Activated gamma-delta T cell (primary cell): ENCODE data around the gene ABHD2.
A peak's percentile ranks its signal among the peaks of the same experiment; 100 is the strongest.
"Not testable (repeated sequence)": the region's sequence is repeated elsewhere in the genome, so short reads cannot be mapped to it uniquely, and the experiment has no call there.

ENCODE experiments used
- DNase-seq: peaks from one replicate; lab custom pipeline; 2025; lab: John Stamatoyannopoulos, UW
- total RNA-seq, 2 donors: gene quantifications; one replicate each; lab custom pipeline; 2026; lab: John Stamatoyannopoulos, UW

The ABHD2 gene
- total RNA-seq = 113 to 116 reads per million in 2 donors

- peak; percentile 86 for DNase-seq
Observed at GRCh38 chr15:89087830-89088604, at the start of gene ABHD2. Gene ABHD2, plus strand, starts transcription at chr15:89088456. Its CDS starts 27,872 bp downstream, at chr15:89116328.

- DNase-seq = no peak
Observed at GRCh38 chr15:89039142-89039541, 49.1 kb upstream of the ABHD2 start.

GRCh38 chr15:89041507-89041906 is 46.7 kb upstream of the ABHD2 start:
- DNase-seq = no peak

GRCh38 chr15:89042387-89042786 is 45.9 kb upstream of the ABHD2 start:
- no peak for DNase-seq

DNA sequence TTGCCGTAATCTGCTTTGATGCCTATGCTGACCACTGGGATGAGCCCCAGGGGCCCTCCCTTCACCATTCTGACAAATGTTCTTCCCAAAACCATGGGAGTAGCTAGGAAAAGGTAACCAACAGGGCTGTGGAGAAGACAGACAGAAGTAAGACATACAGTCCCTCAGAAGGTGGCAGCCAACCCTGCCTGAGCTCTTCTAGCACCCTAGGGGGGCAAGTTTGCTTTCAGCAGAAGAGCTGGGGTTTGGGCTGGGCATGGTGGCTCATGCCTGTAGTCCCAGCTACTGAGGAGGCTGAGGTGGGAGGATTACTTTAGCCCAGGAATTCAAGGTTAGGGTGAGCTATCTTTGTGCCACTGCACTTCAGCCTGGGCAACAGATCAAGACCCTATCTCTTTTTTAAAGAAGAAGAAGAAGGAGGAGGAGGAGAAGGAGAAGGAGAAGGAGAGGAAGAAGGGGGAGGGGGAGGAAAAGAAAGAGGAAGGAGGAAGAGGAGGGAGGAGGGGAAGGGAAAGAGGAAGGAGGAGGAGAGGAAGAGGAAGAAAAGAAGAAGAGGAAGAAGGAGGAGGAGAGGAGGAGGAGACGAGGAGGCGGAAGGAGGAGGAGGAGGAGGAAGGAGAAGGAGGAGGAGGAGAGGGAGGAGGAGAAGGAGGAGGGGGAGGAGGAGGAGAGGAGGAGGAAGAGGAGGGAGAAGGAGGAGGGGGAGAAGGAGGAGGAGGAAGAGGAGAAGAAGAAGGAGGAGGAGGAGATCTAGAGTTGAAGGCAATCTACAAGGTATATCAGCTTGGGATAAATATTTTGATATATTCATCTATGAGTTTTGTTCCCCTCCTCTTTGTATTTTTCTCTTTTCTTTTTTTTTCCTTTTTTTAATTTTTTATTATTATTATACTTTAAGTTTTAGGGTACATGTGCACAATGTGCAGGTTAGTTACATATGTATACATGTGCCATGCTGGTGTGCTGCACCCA is 44.9 kb upstream of the ABHD2 start:
- DNase-seq = no peak

DNA sequence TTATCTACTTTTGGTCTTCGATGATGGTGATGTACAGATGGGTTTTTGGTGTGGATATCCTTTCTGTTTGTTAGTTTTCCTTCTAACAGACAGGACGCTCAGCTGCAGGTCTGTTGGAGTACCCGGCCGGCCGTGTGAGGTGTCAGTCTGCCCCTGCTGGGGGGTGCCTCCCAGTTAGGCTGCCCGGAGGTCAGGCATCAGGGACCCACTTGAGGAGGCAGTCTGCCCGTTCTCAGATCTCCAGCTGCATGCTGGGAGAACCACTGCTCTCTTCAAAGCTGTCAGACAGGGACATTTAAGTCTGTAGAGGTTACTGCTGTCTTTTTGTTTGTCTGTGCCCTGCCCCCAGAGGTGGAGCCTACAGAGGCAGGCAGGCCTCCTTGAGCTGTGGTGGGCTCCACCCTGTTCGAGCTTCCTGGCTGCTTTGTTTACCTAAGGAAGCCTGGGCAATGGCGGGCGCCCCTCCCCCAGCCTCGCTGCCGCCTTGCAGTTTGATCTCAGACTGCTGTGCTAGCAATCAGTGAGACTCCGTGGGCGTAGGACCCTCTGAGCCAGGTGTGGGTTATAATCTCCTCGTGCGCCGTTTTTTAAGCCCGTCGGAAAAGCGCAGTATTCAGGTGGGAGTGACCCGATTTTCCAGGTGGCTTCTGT is 39.1 kb upstream of the ABHD2 start:
- not testable (repeated sequence) for DNase-seq

GRCh38 chr15:89051875-89052274 is 36.4 kb upstream of the ABHD2 start:
- DNase-seq = no peak

GRCh38 chr15:89052474-89052873 is 35.8 kb upstream of the ABHD2 start:
- no peak for DNase-seq

DNA sequence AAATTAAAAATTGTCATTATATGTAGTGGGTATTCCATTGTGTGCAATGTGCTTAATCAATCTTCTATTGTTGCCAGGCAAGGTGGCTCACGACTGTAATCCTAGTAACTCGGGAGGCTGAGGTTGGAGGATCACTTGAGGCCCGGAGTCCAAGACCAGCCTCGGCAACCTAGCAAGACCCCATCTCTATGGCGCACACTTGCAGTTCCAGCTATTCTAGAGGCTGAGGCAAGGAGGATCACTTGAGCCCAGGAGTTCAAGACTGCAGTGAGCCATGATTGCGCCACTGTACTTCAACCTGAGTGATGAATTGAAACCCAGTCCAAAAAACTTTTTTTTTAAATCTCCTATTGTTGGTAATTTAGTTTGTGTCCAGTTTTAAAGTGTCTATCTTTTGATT is 33.4 kb upstream of the ABHD2 start:
- no peak for DNase-seq

DNA sequence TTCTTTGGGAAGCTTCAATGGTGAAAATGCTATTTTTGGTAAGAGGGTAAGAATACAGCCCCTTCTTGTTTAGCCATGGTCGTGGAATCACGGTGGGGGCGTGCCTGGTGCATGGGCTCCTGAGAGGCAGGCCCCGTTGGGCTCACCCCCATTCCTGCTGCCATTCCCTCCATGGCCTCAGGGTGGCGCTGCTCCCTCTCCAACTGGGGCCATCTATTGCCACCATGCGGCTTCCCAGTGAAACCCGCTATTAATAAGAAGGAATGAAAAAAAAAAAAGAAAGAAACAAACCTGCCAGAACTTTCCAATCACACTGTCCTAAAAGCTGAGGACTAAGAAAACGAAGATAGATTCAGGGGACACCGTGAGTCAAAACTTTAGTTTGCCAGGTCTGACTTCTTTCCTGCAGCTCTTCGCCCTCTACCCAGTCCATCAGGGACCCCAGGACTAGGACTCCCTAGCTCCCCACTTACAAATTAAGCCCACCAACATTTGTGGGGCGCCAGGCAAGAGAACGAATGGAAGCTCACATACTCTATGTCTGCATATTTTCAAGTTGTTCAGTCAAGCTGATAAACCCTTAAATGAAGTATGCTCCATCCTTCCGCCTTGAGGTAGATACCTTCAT is 30.6 kb upstream of the ABHD2 start:
- peak; percentile 38 for DNase-seq

- DNase-seq = no peak
Observed at GRCh38 chr15:89058376-89058775, 29.9 kb upstream of the ABHD2 start.

GRCh38 chr15:89058876-89059405 is 29.3 kb upstream of the ABHD2 start:
- no peak for DNase-seq

- DNase-seq = no peak
Observed at GRCh38 chr15:89066280-89066679, 22.0 kb upstream of the ABHD2 start.

GRCh38 chr15:89067751-89068150 is 20.5 kb upstream of the ABHD2 start:
- no peak for DNase-seq

GRCh38 chr15:89068325-89068784 is 19.9 kb upstream of the ABHD2 start:
- DNase-seq = no peak

- no peak for DNase-seq
Observed at GRCh38 chr15:89070197-89071124, 17.8 kb upstream of the ABHD2 start.

DNA sequence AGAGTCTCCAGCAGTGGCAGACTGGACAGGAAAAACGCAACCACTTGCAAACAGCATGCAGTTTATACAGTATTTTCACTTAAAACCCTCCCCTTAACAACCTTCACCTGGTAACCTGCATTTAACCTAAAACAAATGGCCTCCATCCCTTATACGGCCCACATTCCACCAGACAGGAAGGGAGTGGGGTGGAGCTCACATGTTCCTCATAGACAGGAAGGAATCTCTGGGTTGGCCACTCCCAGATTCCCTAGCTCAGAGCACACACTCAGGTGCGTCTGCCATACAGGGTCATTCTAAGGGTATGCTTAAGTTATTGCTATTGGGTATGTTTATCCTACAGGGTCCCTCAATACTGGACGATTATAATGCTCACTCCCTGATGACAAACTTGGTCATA is 16.8 kb upstream of the ABHD2 start:
- DNase-seq = no peak

GRCh38 chr15:89072277-89072869 is 15.9 kb upstream of the ABHD2 start:
- DNase-seq = no peak

- DNase-seq = no peak
Observed at GRCh38 chr15:89074402-89075012, 13.7 kb upstream of the ABHD2 start.
